K562 (cell line): ENCODE data around the gene ITPA. TPM values are rescaled to one million over a fixed set of nuclear protein-coding genes. Genes with fewer than 3 reads are reported as not detected.

Source experiments
- ATAC-seq: fragments of 200-7000 bp; cut with Tn5 transposase; 3 replicates; pipeline ENCODE4 v1.9.1; 2020; ENCODE audit warnings: moderate library complexity
- BruUV-seq: library from RNA; stranded (reverse); fragments of 400-500 nt; replicated peaks from 2 replicates; lab custom pipeline; 2021; lab: Mats Ljungman, UMichigan
- CTCF ChIA-PET: fragments of 300-600 bp; formaldehyde crosslinking; extraction: SDS; loops from one replicate; lab custom pipeline; 2021; ENCODE audit warnings: low intra/inter-chr PET ratio; lab: Yijun Ruan, JAX
- POLR2A ChIA-PET: fragments of 300-600, 350-650 bp; sonication (Branson Sonifier 250); formaldehyde crosslinking; extraction: SDS; loops from one replicate; lab custom pipeline; 2021; ENCODE audit warnings: antibody characterized with exemption, inconsistent platforms; lab: Yijun Ruan, JAX
- DNase-seq, 4 experiments: peaks; one replicate each; pipeline versions ENCODE4 v3.0.0 to v3.0.0-alpha.2; 2011 to 2018; ENCODE audit warnings: low spot score in 3 of 4, mixed read lengths in 3 of 4; ENCODE audit errors: extremely low read depth in 1 of 4
- FAIRE-seq: peaks from 2 replicates; lab custom pipeline; 2011; peaks lifted over from hg19 to GRCh38; lab: Jason Lieb, UNC
- H2AFZ ChIP-seq: 2 replicates; pipeline ENCODE4 v1.6.0; 2011; ENCODE audit warnings: low read depth, low read length, control low read depth, inconsistent platforms
- H3K27ac ChIP-seq: fragments of 200-600 bp; 3 replicates; pipeline ENCODE4 v1.8.0; 2011; ENCODE audit warnings: low read depth, mild to moderate bottlenecking, control low read depth, inconsistent platforms, low read length, moderate library complexity, mixed read lengths; ENCODE audit errors: extremely low read depth
- H3K27me3 ChIP-seq, 2 experiments: fragments of 300-600 bp in 1 of 2; 2 replicates in 1 of 2; 3 replicates in 1 of 2; pipeline versions ENCODE4 v1.6.0 to v1.8.0; 2011; ENCODE audit warnings: inconsistent platforms in 2 of 2, low read length in 2 of 2, mild to moderate bottlenecking in 1 of 2, mixed read lengths in 1 of 2, moderate library complexity in 1 of 2; ENCODE audit not compliant: control insufficient read depth in 2 of 2, insufficient read depth in 2 of 2
- H3K36me3 ChIP-seq: fragments of 300-600 bp; 3 replicates; pipeline ENCODE4 v1.8.0; 2011; ENCODE audit warnings: mild to moderate bottlenecking, low read length, inconsistent platforms; ENCODE audit not compliant: control insufficient read depth, insufficient read depth
- H3K4me1 ChIP-seq, 2 experiments: fragments of 200-600 bp in 1 of 2; replicated peaks in 1 of 2; 2 replicates in 1 of 2; 3 replicates in 1 of 2; pipeline versions ENCODE4 v1.5.1 to v1.8.0; 2011; ENCODE audit warnings: inconsistent platforms in 2 of 2, low read length in 2 of 2, mild to moderate bottlenecking in 1 of 2, mixed read lengths in 1 of 2, moderate library complexity in 1 of 2; ENCODE audit not compliant: control insufficient read depth in 2 of 2, insufficient read depth in 2 of 2
- H3K4me2 ChIP-seq: 2 replicates; pipeline ENCODE4 v1.6.1; 2011; ENCODE audit warnings: low read length, control low read depth, inconsistent platforms, mixed read lengths; ENCODE audit not compliant: insufficient read depth
- H3K4me3 ChIP-seq: fragments of 200-600 bp; sonication (generic), shearing (Covaris generic); 2 replicates; pipeline ENCODE4 v1.5.1; 2016; ENCODE audit warnings: control low read depth, inconsistent platforms
- H3K79me2 ChIP-seq: fragments of 200-600 bp; 3 replicates; pipeline ENCODE4 v1.8.0; 2011; ENCODE audit warnings: low read length, inconsistent platforms; ENCODE audit not compliant: control insufficient read depth, insufficient read depth
- H3K9ac ChIP-seq, 2 experiments: 2 replicates each; pipeline versions ENCODE4 v1.6.0 to v1.6.1; 2011; ENCODE audit warnings: low read depth in 2 of 2, low read length in 2 of 2, control low read depth in 1 of 2, inconsistent platforms in 1 of 2, mild to moderate bottlenecking in 1 of 2, mixed read lengths in 1 of 2; ENCODE audit not compliant: insufficient read depth in 1 of 2
- H3K9me1 ChIP-seq: one replicate; pipeline ENCODE4 v1.6.0; 2011; ENCODE audit warnings: inconsistent platforms, mild to moderate bottlenecking, low read length, moderate library complexity; ENCODE audit not compliant: control insufficient read depth, insufficient read depth
- H3K9me3 ChIP-seq: replicated peaks from 2 replicates; pipeline ENCODE4 v1.5.1; 2011; ENCODE audit warnings: low read depth, low read length, inconsistent platforms; ENCODE audit not compliant: control insufficient read depth, insufficient read depth
- H4K20me1 ChIP-seq: replicated peaks from 2 replicates; pipeline ENCODE4 v1.6.1; 2011; ENCODE audit warnings: low read length, inconsistent platforms, mixed read lengths; ENCODE audit not compliant: control insufficient read depth, insufficient read depth
- HIVEP1 ChIP-seq: fragments of 250-450 bp; sonication (Bioruptor Pico); IDR thresholded peaks from 2 replicates; pipeline ENCODE4 v1.4.0; 2020; ENCODE audit warnings: mild to moderate bottlenecking
- KLF1 ChIP-seq: fragments of 450-650 bp; IDR thresholded peaks from 2 replicates; pipeline ENCODE4 v1.6.1; 2016; ENCODE audit warnings: missing genetic modification characterization, missing compliant biosample characterization
- POLR2AphosphoS2 ChIP-seq: IDR thresholded peaks from 2 replicates; pipeline ENCODE4 v1.6.1; 2012; ENCODE audit warnings: low read length, improper control_type of control experiment
- RBM15 ChIP-seq: fragments of 200-400 bp; formaldehyde crosslinking; IDR thresholded peaks from 2 replicates; pipeline ENCODE4 v1.6.1; 2018; ENCODE audit warnings: mild to moderate bottlenecking, low read length, moderate library complexity; ENCODE audit not compliant: insufficient read depth
- RFX1 ChIP-seq: fragments of 450-650 bp; IDR thresholded peaks from 2 replicates; pipeline ENCODE4 v1.6.1; 2016; ENCODE audit warnings: mild to moderate bottlenecking, moderate library complexity
- TARDBP ChIP-seq: fragments of 450-650 bp; IDR thresholded peaks from 2 replicates; pipeline ENCODE4 v1.6.1; 2016
- TEAD2 ChIP-seq: fragments of 450-650 bp; IDR thresholded peaks from 2 replicates; pipeline ENCODE4 v1.6.1; 2016; ENCODE audit warnings: missing genetic modification characterization, control low read depth, missing compliant biosample characterization
- ZNF785 ChIP-seq: fragments of 250-450 bp; sonication (Bioruptor Pico); IDR thresholded peaks from 2 replicates; pipeline ENCODE4 v1.4.0; 2020; ENCODE audit warnings: mild to moderate bottlenecking
- WGBS: fragments of 100-300 bp; shearing (Covaris generic); methylation state at CpG from one replicate; pipeline ENCODE4 v1.1.6; 2016; ENCODE audit warnings: low coverage, mixed read lengths; ENCODE audit not compliant: insufficient coverage; ENCODE audit errors: missing lambda C conversion rate; 5-methylcytosine and 5-hydroxymethylcytosine counted together
- in situ Hi-C: fragments of 300-500 bp; cut with MboI; formaldehyde crosslinking; loops from 4 replicates; pipeline ENCODE4 v1.15.0; 2018; ENCODE audit warnings: inconsistent platforms, mixed read lengths
- intact Hi-C: fragments of 100-400 bp; cut with micrococcal nuclease; formaldehyde crosslinking; loops from 2 replicates; pipeline ENCODE4 v1.14.2; 2022
- polyA plus RNA-seq, 8 experiments: library from polyadenylated mRNA; depleted of rRNA in 4 of 8; stranded (reverse) in 5 of 8; unstranded in 3 of 8; fragments of >200 nt; fragmentation: Nextera tagmentation in 2 of 8; fragmentation: Illumina TruSeq in 1 of 8; extraction: Ambion mirVana in 2 of 8; extraction: Trizol in 1 of 8; gene quantifications; 2 replicates each; pipeline versions ENCODE4 v1.2.1 to v1.2.3, GENCODE V29; 2011 to 2014; ENCODE audit warnings: inconsistent platforms in 1 of 8, missing spikeins in 1 of 8
- total RNA-seq, 7 experiments: library from RNA; depleted of rRNA in 6 of 7; stranded (reverse); fragments of >200 nt in 6 of 7; fragmentation: Illumina TruSeq in 2 of 7; extraction: Trizol in 2 of 7; gene quantifications; 2 replicates each; pipeline versions ENCODE4 v1.2.1 to v1.2.3, GENCODE V29; 2011 to 2021; ENCODE audit warnings: low replicate concordance in 1 of 7
- TF ChIP-seq, protein P1 (sequence below): fragments of 250-450 bp; sonication (Bioruptor Pico); IDR thresholded peaks from 2 replicates; pipeline ENCODE4 v1.5.0; 2020; ENCODE audit warnings: mild to moderate bottlenecking, borderline replicate concordance
- TF ChIP-seq, protein P2 (sequence below): fragments of 450-650 bp; IDR thresholded peaks from 2 replicates; pipeline ENCODE4 v1.6.1; 2016; ENCODE audit warnings: low read depth
- TF ChIP-seq, protein P3 (sequence below): fragments of 250-450 bp; sonication (Bioruptor Pico); IDR thresholded peaks from 2 replicates; pipeline ENCODE4 v1.6.1; 2021; ENCODE audit warnings: mild to moderate bottlenecking
- TF ChIP-seq, protein P4 (sequence below): conservative IDR thresholded peaks from 2 replicates; pipeline ENCODE4 v1.6.1; 2011; ENCODE audit warnings: low read depth, mild to moderate bottlenecking, low read length; ENCODE audit not compliant: control insufficient read depth

The ITPA gene
- total and polyA plus RNA-seq, 9 of the 15 experiments (the other 6 are each of a cell fraction or from before 2014, with no cell fraction given): 5.0 to 79.7 (median 36.7) TPM

DNA sequence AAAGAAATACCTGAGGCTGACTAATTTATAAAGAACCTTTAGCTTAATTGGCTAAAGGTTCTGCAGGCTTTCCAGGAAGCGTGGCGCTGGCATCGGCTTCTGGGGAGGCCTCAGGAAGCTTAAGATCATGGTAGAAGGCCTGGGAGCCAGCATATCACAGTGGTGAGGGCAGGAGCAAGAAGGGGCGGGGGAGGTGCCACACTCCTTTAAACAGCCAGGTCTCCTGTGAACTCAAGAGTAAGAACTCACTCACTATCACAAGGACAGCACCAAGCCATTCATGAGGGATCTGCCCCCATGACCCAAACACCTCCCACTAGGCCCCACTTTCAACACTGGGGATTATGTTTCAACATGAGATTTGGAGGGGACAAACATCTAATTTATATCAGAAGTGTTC lies 64.1 kb downstream of the ITPA start:
- Histone ChIP-seq H3K4me3 (no peak overlapping the region), H3K27me3 (no peaks in the 10 kb centered on the region), H3K9me1 (no peaks in the 10 kb centered on the region), H4K20me1 (no peaks in the 10 kb centered on the region), H3K4me2 (no peak overlapping the region), H3K4me1 (no peaks in the 10 kb centered on the region), H3K36me3 (no peaks in the 10 kb centered on the region), H2AFZ (no peak overlapping the region), H3K79me2 (no peaks in the 10 kb centered on the region), H3K9ac (no peak overlapping the region), H3K27ac (no peak overlapping the region), H3K9me3 (no peaks in the 10 kb centered on the region)
- POLR2A ChIA-PET: no interaction called here
- 83% methylated on average over 2 of the region's 4 CpGs for WGBS
- BruUV-seq: no TSS peak
- in situ Hi-C loops (no loop called here), intact Hi-C loops (loop anchor here (10.0 kb wide), 1 partner anchor 219 kb away; no protein-coding TSS in a partner anchor)
- CTCF ChIA-PET: interaction anchor here (1.3 kb wide), 1 partner anchor 220 kb away, joined by 9 read pairs; no protein-coding TSS in a partner anchor
- no peak for FAIRE-seq
- DNase-seq: no peak
- no peak for ATAC-seq
- TF ChIP-seq RFX1 (no peak), HIVEP1 (CRISPR knock-in tag) (no peak), TARDBP (no peak), TEAD2 (tag) (no peak), ZNF785 (CRISPR knock-in tag) (no peak), POLR2AphosphoS2 (no peak), KLF1 (no peak), RBM15 (no peak)
- TF ChIP-seq, protein P1, sequence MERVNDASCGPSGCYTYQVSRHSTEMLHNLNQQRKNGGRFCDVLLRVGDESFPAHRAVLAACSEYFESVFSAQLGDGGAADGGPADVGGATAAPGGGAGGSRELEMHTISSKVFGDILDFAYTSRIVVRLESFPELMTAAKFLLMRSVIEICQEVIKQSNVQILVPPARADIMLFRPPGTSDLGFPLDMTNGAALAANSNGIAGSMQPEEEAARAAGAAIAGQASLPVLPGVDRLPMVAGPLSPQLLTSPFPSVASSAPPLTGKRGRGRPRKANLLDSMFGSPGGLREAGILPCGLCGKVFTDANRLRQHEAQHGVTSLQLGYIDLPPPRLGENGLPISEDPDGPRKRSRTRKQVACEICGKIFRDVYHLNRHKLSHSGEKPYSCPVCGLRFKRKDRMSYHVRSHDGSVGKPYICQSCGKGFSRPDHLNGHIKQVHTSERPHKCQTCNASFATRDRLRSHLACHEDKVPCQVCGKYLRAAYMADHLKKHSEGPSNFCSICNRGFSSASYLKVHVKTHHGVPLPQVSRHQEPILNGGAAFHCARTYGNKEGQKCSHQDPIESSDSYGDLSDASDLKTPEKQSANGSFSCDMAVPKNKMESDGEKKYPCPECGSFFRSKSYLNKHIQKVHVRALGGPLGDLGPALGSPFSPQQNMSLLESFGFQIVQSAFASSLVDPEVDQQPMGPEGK (CRISPR knock-in tag): no peak
- TF ChIP-seq, protein P2, sequence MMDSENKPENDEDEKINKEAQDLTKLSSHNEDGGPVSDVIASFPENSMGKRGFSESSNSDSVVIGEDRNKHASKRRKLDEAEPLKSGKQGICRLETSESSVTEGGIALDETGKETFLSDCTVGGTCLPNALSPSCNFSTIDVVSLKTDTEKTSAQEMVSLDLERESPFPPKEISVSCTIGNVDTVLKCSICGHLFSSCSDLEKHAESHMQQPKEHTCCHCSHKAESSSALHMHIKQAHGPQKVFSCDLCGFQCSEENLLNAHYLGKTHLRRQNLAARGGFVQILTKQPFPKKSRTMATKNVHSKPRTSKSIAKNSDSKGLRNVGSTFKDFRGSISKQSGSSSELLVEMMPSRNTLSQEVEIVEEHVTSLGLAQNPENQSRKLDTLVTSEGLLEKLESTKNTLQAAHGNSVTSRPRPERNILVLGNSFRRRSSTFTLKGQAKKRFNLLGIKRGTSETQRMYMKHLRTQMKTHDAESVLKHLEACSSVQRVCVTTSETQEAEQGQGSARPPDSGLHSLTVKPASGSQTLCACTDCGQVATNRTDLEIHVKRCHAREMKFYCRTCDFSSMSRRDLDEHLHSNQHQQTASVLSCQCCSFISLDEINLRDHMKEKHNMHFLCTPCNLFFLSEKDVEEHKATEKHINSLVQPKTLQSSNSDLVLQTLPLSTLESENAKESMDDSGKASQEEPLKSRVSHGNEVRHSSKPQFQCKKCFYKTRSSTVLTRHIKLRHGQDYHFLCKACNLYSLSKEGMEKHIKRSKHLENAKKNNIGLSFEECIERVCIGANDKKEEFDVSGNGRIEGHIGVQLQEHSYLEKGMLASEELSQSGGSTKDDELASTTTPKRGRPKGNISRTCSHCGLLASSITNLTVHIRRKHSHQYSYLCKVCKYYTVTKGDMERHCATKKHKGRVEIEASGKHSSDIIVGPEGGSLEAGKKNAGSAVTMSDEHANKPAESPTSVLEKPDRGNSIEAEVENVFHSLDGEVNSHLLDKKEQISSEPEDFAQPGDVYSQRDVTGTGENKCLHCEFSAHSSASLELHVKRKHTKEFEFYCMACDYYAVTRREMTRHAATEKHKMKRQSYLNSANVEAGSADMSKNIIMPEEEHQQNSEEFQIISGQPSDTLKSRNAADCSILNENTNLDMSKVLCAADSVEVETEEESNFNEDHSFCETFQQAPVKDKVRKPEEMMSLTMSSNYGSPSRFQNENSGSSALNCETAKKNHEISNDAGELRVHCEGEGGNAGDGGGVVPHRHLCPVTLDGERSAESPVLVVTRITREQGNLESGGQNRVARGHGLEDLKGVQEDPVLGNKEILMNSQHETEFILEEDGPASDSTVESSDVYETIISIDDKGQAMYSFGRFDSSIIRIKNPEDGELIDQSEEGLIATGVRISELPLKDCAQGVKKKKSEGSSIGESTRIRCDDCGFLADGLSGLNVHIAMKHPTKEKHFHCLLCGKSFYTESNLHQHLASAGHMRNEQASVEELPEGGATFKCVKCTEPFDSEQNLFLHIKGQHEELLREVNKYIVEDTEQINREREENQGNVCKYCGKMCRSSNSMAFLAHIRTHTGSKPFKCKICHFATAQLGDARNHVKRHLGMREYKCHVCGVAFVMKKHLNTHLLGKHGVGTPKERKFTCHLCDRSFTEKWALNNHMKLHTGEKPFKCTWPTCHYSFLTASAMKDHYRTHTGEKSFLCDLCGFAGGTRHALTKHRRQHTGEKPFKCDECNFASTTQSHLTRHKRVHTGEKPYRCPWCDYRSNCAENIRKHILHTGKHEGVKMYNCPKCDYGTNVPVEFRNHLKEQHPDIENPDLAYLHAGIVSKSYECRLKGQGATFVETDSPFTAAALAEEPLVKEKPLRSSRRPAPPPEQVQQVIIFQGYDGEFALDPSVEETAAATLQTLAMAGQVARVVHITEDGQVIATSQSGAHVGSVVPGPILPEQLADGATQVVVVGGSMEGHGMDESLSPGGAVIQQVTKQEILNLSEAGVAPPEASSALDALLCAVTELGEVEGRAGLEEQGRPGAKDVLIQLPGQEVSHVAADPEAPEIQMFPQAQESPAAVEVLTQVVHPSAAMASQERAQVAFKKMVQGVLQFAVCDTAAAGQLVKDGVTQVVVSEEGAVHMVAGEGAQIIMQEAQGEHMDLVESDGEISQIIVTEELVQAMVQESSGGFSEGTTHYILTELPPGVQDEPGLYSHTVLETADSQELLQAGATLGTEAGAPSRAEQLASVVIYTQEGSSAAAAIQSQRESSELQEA: no peak
- TF ChIP-seq, protein P3, sequence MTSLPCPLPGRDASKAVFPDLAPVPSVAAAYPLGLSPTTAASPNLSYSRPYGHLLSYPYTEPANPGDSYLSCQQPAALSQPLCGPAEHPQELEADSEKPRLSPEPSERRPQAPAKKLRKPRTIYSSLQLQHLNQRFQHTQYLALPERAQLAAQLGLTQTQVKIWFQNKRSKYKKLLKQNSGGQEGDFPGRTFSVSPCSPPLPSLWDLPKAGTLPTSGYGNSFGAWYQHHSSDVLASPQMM (CRISPR knock-in tag): no peak
- TF ChIP-seq, protein P4, sequence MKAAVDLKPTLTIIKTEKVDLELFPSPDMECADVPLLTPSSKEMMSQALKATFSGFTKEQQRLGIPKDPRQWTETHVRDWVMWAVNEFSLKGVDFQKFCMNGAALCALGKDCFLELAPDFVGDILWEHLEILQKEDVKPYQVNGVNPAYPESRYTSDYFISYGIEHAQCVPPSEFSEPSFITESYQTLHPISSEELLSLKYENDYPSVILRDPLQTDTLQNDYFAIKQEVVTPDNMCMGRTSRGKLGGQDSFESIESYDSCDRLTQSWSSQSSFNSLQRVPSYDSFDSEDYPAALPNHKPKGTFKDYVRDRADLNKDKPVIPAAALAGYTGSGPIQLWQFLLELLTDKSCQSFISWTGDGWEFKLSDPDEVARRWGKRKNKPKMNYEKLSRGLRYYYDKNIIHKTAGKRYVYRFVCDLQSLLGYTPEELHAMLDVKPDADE: no peak
